Measurements from ENCODE around the gene SLC6A18.

The SLC6A18 gene

GRCh38 chr5:1182633-1183423 is 42.4 kb upstream of the SLC6A18 start:
- Histone ChIP-seq H3K4me1 (ENCODE audit: control insufficient read depth, insufficient read depth, low read length) (no peaks in the 10 kb centered on the region), H3K27me3 (ENCODE audit: control insufficient read depth, insufficient read depth, low read length) (no peaks in the 10 kb centered on the region), H3K4me3 (ENCODE audit: low read depth, low read length) (no peak overlapping the region), H3K9ac (ENCODE audit: low read depth, low read length) (no peak overlapping the region), H3K9me3 (ENCODE audit: control insufficient read depth, insufficient read depth, low read length) (no peaks in the 10 kb centered on the region), H3K36me3 (ENCODE audit: control insufficient read depth, insufficient read depth, low read length) (no peaks in the 10 kb centered on the region)

- Histone ChIP-seq H3K4me1 (ENCODE audit: control insufficient read depth, insufficient read depth, low read length) (no peaks in the 10 kb centered on the region), H3K9me3 (ENCODE audit: control insufficient read depth, insufficient read depth, low read length) (no peaks in the 10 kb centered on the region), H3K4me3 (ENCODE audit: low read depth, low read length) (no peak overlapping the region), H3K9ac (ENCODE audit: low read depth, low read length) (no peak overlapping the region), H3K27me3 (ENCODE audit: control insufficient read depth, insufficient read depth, low read length) (no peaks in the 10 kb centered on the region), H3K36me3 (ENCODE audit: control insufficient read depth, insufficient read depth, low read length) (no peaks in the 10 kb centered on the region)
These were observed 41.6 kb upstream of the SLC6A18 start for GRCh38 chr5:1183424-1184162.

- no peaks in the 10 kb centered on the region for H3K27me3 ChIP-seq (ENCODE audit: control insufficient read depth, insufficient read depth, low read length)
- H3K9me3 ChIP-seq (ENCODE audit: control insufficient read depth, insufficient read depth, low read length), result no peaks in the 10 kb centered on the region
- H3K4me3 ChIP-seq (ENCODE audit: low read depth, low read length), result no peak overlapping the region
- H3K9ac ChIP-seq (ENCODE audit: low read depth, low read length), result no peak overlapping the region
- H3K4me1 ChIP-seq (ENCODE audit: control insufficient read depth, insufficient read depth, low read length), result no peaks in the 10 kb centered on the region
- H3K36me3 ChIP-seq (ENCODE audit: control insufficient read depth, insufficient read depth, low read length), result no peaks in the 10 kb centered on the region
These were observed 41.1 kb upstream of the SLC6A18 start for GRCh38 chr5:1184163-1184470.

- Histone ChIP-seq H3K9me3 (ENCODE audit: control insufficient read depth, insufficient read depth, low read length) (no peaks in the 10 kb centered on the region), H3K4me1 (ENCODE audit: control insufficient read depth, insufficient read depth, low read length) (no peaks in the 10 kb centered on the region), H3K36me3 (ENCODE audit: control insufficient read depth, insufficient read depth, low read length) (no peaks in the 10 kb centered on the region), H3K27me3 (ENCODE audit: control insufficient read depth, insufficient read depth, low read length) (no peaks in the 10 kb centered on the region), H3K4me3 (ENCODE audit: low read depth, low read length) (no peak overlapping the region), H3K9ac (ENCODE audit: low read depth, low read length) (no peak overlapping the region)
These were observed 40.7 kb upstream of the SLC6A18 start for GRCh38 chr5:1184481-1184880.

- H3K27me3 ChIP-seq (ENCODE audit: control insufficient read depth, insufficient read depth, low read length), result no peaks in the 10 kb centered on the region
- no peak overlapping the region for H3K9ac ChIP-seq (ENCODE audit: low read depth, low read length)
- no peaks in the 10 kb centered on the region for H3K36me3 ChIP-seq (ENCODE audit: control insufficient read depth, insufficient read depth, low read length)
- no peak overlapping the region for H3K4me3 ChIP-seq (ENCODE audit: low read depth, low read length)
- no peaks in the 10 kb centered on the region for H3K4me1 ChIP-seq (ENCODE audit: control insufficient read depth, insufficient read depth, low read length)
- no peaks in the 10 kb centered on the region for H3K9me3 ChIP-seq (ENCODE audit: control insufficient read depth, insufficient read depth, low read length)
These were observed 40.0 kb upstream of the SLC6A18 start for GRCh38 chr5:1185038-1185627.

GRCh38 chr5:1185629-1186350 is 39.4 kb upstream of the SLC6A18 start:
- Histone ChIP-seq H3K4me3 (ENCODE audit: low read depth, low read length) (no peak overlapping the region), H3K36me3 (ENCODE audit: control insufficient read depth, insufficient read depth, low read length) (no peaks in the 10 kb centered on the region), H3K27me3 (ENCODE audit: control insufficient read depth, insufficient read depth, low read length) (no peaks in the 10 kb centered on the region), H3K9ac (ENCODE audit: low read depth, low read length) (no peak overlapping the region), H3K9me3 (ENCODE audit: control insufficient read depth, insufficient read depth, low read length) (no peaks in the 10 kb centered on the region), H3K4me1 (ENCODE audit: control insufficient read depth, insufficient read depth, low read length) (no peaks in the 10 kb centered on the region)

DNA sequence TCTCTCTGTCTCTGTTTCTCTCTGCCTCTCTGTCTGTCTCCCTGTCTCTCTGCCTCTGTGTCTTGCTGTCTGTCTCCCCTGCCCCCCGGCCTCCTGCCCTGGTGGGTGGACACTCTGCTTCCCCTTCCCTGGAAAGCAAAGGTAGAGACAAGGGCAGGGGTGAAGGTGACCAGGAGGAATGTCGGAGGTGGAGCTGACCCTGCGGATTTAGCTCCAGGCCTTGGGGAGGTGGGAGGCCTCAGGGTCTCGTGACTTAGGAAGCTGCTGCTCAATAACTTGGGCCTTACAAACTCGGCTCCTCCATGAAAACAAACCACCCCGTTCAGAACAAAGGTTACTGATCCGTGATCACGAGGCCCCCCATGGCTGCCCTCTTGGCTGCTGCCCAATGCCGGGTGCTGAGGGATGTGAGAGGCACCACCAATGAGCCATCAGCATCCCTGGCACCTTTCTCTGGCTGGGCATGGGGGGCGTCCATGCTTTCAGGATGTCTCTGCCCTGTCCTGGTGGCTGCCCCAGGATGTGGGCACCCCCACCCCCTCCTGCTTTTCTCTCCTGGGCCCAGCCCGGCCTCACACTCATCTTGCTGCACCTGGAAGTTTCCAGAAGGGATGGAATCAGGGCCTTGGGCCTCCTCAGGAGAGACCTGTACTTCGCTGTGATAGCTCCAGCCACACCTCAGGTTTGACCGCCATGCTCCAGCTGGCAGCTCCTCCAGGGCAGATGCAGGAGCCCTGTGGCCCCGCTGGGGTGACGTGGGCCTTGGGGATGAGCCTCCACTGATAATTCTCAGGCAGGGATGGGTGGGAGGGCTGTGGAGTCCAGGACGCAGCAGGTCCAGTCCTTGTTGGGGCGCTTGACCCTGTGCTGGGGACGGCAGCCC is 38.6 kb upstream of the SLC6A18 start:
- Histone ChIP-seq H3K4me3 (ENCODE audit: low read depth, low read length) (no peak overlapping the region), H3K9me3 (ENCODE audit: control insufficient read depth, insufficient read depth, low read length) (no peaks in the 10 kb centered on the region), H3K27me3 (ENCODE audit: control insufficient read depth, insufficient read depth, low read length) (no peaks in the 10 kb centered on the region), H3K9ac (ENCODE audit: low read depth, low read length) (no peak overlapping the region), H3K36me3 (ENCODE audit: control insufficient read depth, insufficient read depth, low read length) (no peaks in the 10 kb centered on the region), H3K4me1 (ENCODE audit: control insufficient read depth, insufficient read depth, low read length) (no peaks in the 10 kb centered on the region)

DNA sequence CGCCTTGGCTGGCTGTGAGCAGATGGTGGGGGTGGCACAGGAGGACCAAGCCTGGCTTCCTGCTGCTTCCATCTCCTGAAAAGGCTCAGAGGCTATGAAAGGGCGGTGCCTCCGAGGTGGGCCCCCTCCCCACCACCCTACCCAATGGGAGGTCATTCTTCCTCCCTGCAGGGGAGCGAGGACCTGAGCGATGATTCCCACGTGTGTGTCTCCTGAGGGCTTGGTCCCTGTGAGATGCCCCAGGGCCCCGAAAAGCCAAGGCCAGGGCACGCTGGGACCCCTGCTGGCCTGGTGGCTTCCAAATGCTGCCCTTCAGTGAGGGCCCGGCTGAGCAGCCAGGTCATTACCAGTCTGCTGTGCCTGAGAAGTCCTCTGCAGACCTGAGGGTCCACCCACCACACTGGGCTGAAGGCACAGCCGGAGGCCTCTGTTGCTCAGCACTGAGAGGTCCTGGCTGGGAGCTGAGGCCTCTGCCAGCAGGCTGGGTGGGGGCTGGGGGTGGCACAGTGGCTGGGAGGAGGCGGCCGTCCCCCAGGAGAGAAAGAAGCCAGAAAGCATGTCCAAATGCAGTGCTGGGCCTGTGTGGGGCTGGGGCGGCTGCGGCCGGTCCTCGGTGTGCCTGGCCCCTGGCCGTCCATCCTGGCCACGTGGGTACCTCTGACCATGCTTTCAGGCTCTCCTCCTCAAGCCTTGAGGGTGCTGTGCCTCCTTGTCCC is 37.8 kb upstream of the SLC6A18 start:
- Histone ChIP-seq H3K27me3 (ENCODE audit: control insufficient read depth, insufficient read depth, low read length) (peaks cover 3% of the 10 kb centered on the region), H3K9me3 (ENCODE audit: control insufficient read depth, insufficient read depth, low read length) (no peaks in the 10 kb centered on the region), H3K4me3 (ENCODE audit: low read depth, low read length) (no peak overlapping the region), H3K4me1 (ENCODE audit: control insufficient read depth, insufficient read depth, low read length) (no peaks in the 10 kb centered on the region), H3K9ac (ENCODE audit: low read depth, low read length) (no peak overlapping the region), H3K36me3 (ENCODE audit: control insufficient read depth, insufficient read depth, low read length) (no peaks in the 10 kb centered on the region)

DNA sequence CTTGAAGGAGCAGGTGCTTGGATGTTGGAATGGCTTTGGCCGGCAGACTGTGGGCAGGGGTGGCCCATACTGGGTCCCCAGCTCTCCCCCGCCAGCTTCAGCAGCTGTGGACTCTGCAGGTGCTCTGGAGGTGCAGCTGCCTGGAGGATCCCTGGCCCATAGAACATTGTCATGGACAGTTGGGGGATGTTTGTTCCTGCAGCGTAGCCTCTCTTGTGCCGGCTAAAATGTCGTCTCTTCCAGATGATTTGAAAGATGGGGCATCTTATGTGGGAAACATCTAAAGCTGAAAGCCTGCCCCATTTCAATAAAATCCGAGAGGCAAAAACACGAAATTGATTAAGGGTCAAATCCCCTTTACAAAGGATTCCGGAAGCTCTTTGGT is 37.2 kb upstream of the SLC6A18 start:
- Histone ChIP-seq H3K9ac (ENCODE audit: low read depth, low read length) (no peak overlapping the region), H3K27me3 (ENCODE audit: control insufficient read depth, insufficient read depth, low read length) (peaks cover 3% of the 10 kb centered on the region), H3K4me3 (ENCODE audit: low read depth, low read length) (no peak overlapping the region), H3K36me3 (ENCODE audit: control insufficient read depth, insufficient read depth, low read length) (no peaks in the 10 kb centered on the region), H3K9me3 (ENCODE audit: control insufficient read depth, insufficient read depth, low read length) (no peaks in the 10 kb centered on the region), H3K4me1 (ENCODE audit: control insufficient read depth, insufficient read depth, low read length) (no peaks in the 10 kb centered on the region)

- Histone ChIP-seq H3K36me3 (ENCODE audit: control insufficient read depth, insufficient read depth, low read length) (no peaks in the 10 kb centered on the region), H3K27me3 (ENCODE audit: control insufficient read depth, insufficient read depth, low read length) (peaks cover 3% of the 10 kb centered on the region), H3K4me3 (ENCODE audit: low read depth, low read length) (no peak overlapping the region), H3K4me1 (ENCODE audit: control insufficient read depth, insufficient read depth, low read length) (no peaks in the 10 kb centered on the region), H3K9ac (ENCODE audit: low read depth, low read length) (no peak overlapping the region), H3K9me3 (ENCODE audit: control insufficient read depth, insufficient read depth, low read length) (no peaks in the 10 kb centered on the region)
These were observed 36.7 kb upstream of the SLC6A18 start for GRCh38 chr5:1188464-1188863.
